BJ (cell line): ENCODE results near the gene COL4A1. TPM values are rescaled to one million over a fixed set of nuclear protein-coding genes. Genes with fewer than 3 reads are reported as not detected.

ENCODE experiments used
- CTCF ChIA-PET: fragments of 350-600 bp; formaldehyde crosslinking; extraction: SDS; loops from one replicate; lab custom pipeline; 2021; ENCODE audit warnings: antibody characterized with exemption, inconsistent platforms; lab: Yijun Ruan, JAX
- POLR2A ChIA-PET: fragments of 300-600 bp; sonication (Branson Sonifier 250); formaldehyde crosslinking; extraction: SDS; loops from one replicate; lab custom pipeline; 2021; ENCODE audit warnings: antibody characterized with exemption; lab: Charles Lee
- DNase-seq: peaks from one replicate; pipeline ENCODE4 v3.0.0-alpha.2; 2011; ENCODE audit warnings: low read depth
- H3K27me3 ChIP-seq: 2 replicates; pipeline ENCODE4 v1.6.0; 2011; ENCODE audit warnings: low read length; ENCODE audit not compliant: control insufficient read depth, insufficient read depth
- H3K36me3 ChIP-seq: 2 replicates; pipeline ENCODE4 v1.5.1; 2011; ENCODE audit warnings: low read length; ENCODE audit not compliant: control insufficient read depth, insufficient read depth
- H3K4me3 ChIP-seq: 2 replicates; pipeline ENCODE4 v1.5.1; 2011; ENCODE audit warnings: low read depth, mild to moderate bottlenecking, control low read depth, low read length
- polyA plus RNA-seq: library from polyadenylated mRNA; depleted of rRNA; stranded (reverse); fragments of >200 nt; gene quantifications from 2 replicates; pipeline ENCODE4 v1.2.3, GENCODE V29; 2011; rRNA removed
- small RNA-seq: library from RNA; depleted of rRNA; stranded (forward); fragments of <200 nt; gene quantifications from one replicate; pipeline ENCODE3, GENCODE V24; 2012; ENCODE audit warnings: low replicate concordance, low read depth; ENCODE audit not compliant: insufficient read length
- TF ChIP-seq, protein P1 (sequence below): IDR thresholded peaks from 2 replicates; pipeline ENCODE4 v1.5.1; 2011; ENCODE audit warnings: low read depth, mild to moderate bottlenecking, control low read depth, inconsistent platforms, low read length, moderate library complexity; ENCODE audit not compliant: insufficient read depth

The COL4A1 gene
- polyA plus RNA-seq, 1 experiment = 375 TPM

DNA sequence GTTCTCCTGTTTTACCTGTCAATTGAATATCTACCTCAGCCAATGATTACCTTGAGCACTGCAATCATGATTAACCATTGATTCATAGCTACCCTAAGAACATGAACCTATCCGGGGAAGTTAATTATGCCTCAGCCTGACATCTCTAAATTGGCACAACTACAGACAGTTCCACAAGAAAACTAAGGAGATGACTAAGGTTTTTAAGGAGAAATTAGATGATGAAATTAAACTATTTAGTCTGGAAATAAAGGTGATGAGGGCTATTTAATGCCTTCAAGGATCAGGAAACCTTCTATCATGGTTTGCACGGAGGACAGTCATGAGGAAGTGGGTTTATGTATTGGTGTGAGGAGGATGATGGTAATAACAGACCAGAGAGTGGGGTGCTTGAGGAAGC is 203.4 kb downstream of the COL4A1 start:
- H3K4me3 ChIP-seq = no peak overlapping the region
- H3K36me3 ChIP-seq = no peaks in the 10 kb centered on the region
- CTCF ChIA-PET = interaction anchor here (0.6 to 1.0 kb wide), 3 partner anchors 10 to 1142 kb away, joined by 3 to 4 read pairs (median 3); no protein-coding TSS in a partner anchor
- no peak for DNase-seq
- POLR2A ChIA-PET = no interaction called here
- TF ChIP-seq, protein P1, sequence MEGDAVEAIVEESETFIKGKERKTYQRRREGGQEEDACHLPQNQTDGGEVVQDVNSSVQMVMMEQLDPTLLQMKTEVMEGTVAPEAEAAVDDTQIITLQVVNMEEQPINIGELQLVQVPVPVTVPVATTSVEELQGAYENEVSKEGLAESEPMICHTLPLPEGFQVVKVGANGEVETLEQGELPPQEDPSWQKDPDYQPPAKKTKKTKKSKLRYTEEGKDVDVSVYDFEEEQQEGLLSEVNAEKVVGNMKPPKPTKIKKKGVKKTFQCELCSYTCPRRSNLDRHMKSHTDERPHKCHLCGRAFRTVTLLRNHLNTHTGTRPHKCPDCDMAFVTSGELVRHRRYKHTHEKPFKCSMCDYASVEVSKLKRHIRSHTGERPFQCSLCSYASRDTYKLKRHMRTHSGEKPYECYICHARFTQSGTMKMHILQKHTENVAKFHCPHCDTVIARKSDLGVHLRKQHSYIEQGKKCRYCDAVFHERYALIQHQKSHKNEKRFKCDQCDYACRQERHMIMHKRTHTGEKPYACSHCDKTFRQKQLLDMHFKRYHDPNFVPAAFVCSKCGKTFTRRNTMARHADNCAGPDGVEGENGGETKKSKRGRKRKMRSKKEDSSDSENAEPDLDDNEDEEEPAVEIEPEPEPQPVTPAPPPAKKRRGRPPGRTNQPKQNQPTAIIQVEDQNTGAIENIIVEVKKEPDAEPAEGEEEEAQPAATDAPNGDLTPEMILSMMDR = no peak
- H3K27me3 ChIP-seq = no peaks in the 10 kb centered on the region

DNA sequence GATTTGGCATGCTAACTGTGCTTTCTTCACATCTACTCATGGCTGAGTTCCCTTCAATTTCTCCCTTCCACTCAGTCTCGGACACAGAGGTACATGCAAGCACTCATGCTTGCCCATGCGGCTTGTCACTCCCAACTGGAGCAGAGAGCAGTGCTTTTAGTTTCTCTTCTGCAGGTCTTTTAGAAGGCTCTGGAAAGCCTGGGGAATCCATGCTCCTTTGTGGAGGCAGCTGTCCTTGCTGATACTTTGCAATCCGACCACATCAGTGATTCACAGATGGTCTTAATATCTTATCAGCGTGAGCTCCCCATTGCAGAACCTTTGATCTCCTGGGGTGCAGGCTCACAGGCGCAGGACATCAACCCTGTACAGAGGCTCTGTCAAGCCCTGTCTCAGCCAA is 203.9 kb downstream of the COL4A1 start:
- TF ChIP-seq, protein P1 = no peak
- POLR2A ChIA-PET = no interaction called here
- CTCF ChIA-PET = no interaction called here
- no peak for DNase-seq
- Histone ChIP-seq H3K4me3 (no peak overlapping the region), H3K27me3 (no peaks in the 10 kb centered on the region), H3K36me3 (no peaks in the 10 kb centered on the region)

DNA sequence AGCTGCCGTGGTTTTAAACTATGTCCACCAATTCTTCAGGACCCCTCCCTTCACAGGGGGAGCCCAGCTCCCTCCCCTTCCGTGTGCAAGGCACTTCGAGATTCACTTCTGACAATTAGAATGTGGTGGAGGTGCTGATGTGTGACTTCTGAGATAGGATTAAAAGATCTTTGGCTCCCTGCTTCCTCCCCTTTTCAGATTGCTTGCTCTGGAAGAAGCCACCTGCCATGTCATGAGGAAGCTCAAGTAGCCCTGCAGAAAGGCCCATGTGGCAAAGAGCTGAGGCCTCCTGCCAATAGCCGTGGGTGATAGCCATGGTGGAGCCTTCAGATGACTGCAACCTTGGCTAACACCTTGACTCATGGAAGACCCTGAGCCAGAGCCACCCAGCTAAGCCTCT is 204.9 kb downstream of the COL4A1 start:
- Histone ChIP-seq H3K36me3 (no peaks in the 10 kb centered on the region), H3K4me3 (no peak overlapping the region), H3K27me3 (no peaks in the 10 kb centered on the region)
- ChIA-PET POLR2A (no interaction called here), CTCF (interaction anchor here (1.3 kb wide), 1 partner anchor 1141 kb away, joined by 4 read pairs; no protein-coding TSS in a partner anchor)
- TF ChIP-seq, protein P1 = no peak
- no peak for DNase-seq

DNA sequence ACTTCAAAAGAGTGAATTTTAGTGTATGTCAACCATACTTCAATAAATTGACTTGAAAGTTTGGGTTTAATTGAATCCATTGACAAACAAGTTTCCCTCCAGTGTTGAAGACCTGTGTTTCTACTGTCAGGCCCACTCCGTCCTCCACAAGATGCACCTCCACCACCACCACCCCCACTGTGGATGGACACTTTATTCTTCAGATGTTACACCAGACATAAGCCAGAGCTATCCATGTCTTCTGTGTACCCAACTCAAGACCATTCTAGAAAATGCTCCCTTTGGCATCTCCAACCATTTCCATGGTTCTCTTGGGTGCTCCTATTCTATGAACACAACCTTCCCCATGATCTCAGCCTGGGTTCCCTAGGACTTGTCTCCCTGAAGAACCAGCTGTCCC is 207.0 kb downstream of the COL4A1 start:
- H3K36me3 ChIP-seq = no peaks in the 10 kb centered on the region
- no peaks in the 10 kb centered on the region for H3K27me3 ChIP-seq
- no peak for DNase-seq
- ChIA-PET POLR2A (no interaction called here), CTCF (no interaction called here)
- TF ChIP-seq, protein P1 = no peak
- H3K4me3 ChIP-seq = no peak overlapping the region

Small RNA genes within 50 kb of the gene (small RNA-seq; reads per million reads assigned to genes)
- not detected for gene MIR8073

Other genes with a start within 250 kb of the COL4A1 start
- 410 and 886 TPM in 2 replicates for gene COL4A2, start 127 bp upstream of the COL4A1 start, polyA plus RNA-seq